ENCODE data around the gene SEPHS1.

DNA sequence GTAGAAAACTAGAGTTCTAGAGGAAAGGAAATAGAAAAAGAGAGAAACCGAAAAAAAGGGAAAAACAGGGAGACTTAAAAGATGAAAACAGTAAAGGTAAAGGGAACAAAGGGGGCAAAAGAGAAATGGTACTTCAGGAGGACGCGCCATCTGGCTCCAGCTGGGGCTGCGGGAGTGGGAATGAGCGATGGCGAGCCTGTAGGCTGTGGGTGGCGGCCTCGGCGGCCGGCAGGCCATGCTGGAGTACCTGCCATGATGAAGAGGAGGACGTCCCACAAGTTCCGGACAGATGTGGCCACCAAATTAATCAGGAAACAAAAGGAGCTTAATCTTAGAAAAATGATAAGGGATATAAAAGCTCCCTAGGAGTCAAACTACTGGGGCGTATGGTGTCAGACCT lies 26.5 kb downstream of the SEPHS1 start:
- no peak for TF ChIP-seq POLR2A (IDR thresholded peaks at IDR 0.05)
- TF ChIP-seq, protein P1, sequence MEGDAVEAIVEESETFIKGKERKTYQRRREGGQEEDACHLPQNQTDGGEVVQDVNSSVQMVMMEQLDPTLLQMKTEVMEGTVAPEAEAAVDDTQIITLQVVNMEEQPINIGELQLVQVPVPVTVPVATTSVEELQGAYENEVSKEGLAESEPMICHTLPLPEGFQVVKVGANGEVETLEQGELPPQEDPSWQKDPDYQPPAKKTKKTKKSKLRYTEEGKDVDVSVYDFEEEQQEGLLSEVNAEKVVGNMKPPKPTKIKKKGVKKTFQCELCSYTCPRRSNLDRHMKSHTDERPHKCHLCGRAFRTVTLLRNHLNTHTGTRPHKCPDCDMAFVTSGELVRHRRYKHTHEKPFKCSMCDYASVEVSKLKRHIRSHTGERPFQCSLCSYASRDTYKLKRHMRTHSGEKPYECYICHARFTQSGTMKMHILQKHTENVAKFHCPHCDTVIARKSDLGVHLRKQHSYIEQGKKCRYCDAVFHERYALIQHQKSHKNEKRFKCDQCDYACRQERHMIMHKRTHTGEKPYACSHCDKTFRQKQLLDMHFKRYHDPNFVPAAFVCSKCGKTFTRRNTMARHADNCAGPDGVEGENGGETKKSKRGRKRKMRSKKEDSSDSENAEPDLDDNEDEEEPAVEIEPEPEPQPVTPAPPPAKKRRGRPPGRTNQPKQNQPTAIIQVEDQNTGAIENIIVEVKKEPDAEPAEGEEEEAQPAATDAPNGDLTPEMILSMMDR (IDR thresholded peaks at IDR 0.05), result no peak

Measured in sigmoid colon (tissue), 3 donors.